GM12864 (cell line): ENCODE results near the gene RPS15.

Experiments used
- DNase-seq: peaks from one replicate; pipeline ENCODE4 v3.0.0-alpha.2; 2011; ENCODE audit warnings: low read depth
- H3K4me3 ChIP-seq: 2 replicates; pipeline ENCODE4 v1.5.1; 2011; ENCODE audit warnings: mild to moderate bottlenecking, low read depth, low read length, control low read depth
- CTCF ChIP-seq: IDR thresholded peaks from 2 replicates; pipeline ENCODE4 v1.5.1; 2011; ENCODE audit warnings: low read depth, mild to moderate bottlenecking, moderate library complexity, low read length, control low read depth, inconsistent platforms; ENCODE audit errors: missing control alignments

RPS15 gene

GRCh38 chr19:1406774-1407527 is 31.2 kb upstream of the RPS15 start:
- H3K4me3 ChIP-seq, result peak overlapping the region; percentile 62
- TF ChIP-seq CTCF, result peak; percentile 53
- peak; percentile 87 for DNase-seq

- peak within 1 kb of the TSS; percentile 81 for H3K4me3 ChIP-seq
- TF ChIP-seq CTCF, result no peak
- no peak for DNase-seq
Observed at GRCh38 chr19:1407528-1408299, 30.5 kb upstream of the RPS15 start, which contains the start of gene DAZAP1. Gene DAZAP1 (plus strand): TSS chr19:1407586. CDS start chr19:1407774, 188 bp downstream.

- no peak for TF ChIP-seq CTCF
- no peak for DNase-seq
Observed at GRCh38 chr19:1408300-1409203, 29.6 kb upstream of the RPS15 start.

GRCh38 chr19:1409204-1410005 is 28.8 kb upstream of the RPS15 start:
- no peak for TF ChIP-seq CTCF
- H3K4me3 ChIP-seq, result peak overlapping the region; percentile 81
- DNase-seq, result no peak

More at GRCh38 chr19:1408300-1409203, 29.6 kb upstream of the RPS15 start:
- peak overlapping the region; percentile 81 for H3K4me3 ChIP-seq

- no peak for DNase-seq
- H3K4me3 ChIP-seq, result no peak overlapping the region
- TF ChIP-seq CTCF, result no peak
Observed at GRCh38 chr19:1410136-1410786, 27.9 kb upstream of the RPS15 start.
